ENCODE results near the gene PCNX1.
"Not testable (repeated sequence)": the region's sequence is repeated elsewhere in the genome, so short reads cannot be mapped to it uniquely, and the experiment has no call there.

Gene PCNX1

GRCh38 chr14:70907176-70907995 lies at the start of gene PCNX1:
TSS of gene PCNX1 (plus strand) at chr14:70907459. CDS start at chr14:70907851, 392 bp downstream.
- DNase-seq = peak; percentile 91 to 92

GRCh38 chr14:70857496-70857890 lies 49.8 kb upstream of the PCNX1 start:
- DNase-seq = no peak

GRCh38 chr14:70858641-70859040 lies 48.6 kb upstream of the PCNX1 start:
- DNase-seq = no peak

GRCh38 chr14:70866992-70867391 lies 40.3 kb upstream of the PCNX1 start:
- DNase-seq = not testable (repeated sequence)

GRCh38 chr14:70871001-70871400 lies 36.3 kb upstream of the PCNX1 start:
- no peak for DNase-seq

GRCh38 chr14:70871863-70872677 lies 35.2 kb upstream of the PCNX1 start:
- peak in 1 of 2 donors; percentile 61 for DNase-seq

GRCh38 chr14:70872678-70873020 lies 34.6 kb upstream of the PCNX1 start:
- no peak for DNase-seq

- DNase-seq = peak; percentile 34 to 49
Measured at GRCh38 chr14:70873627-70874026, 33.6 kb upstream of the PCNX1 start.

GRCh38 chr14:70875811-70876460 lies 31.3 kb upstream of the PCNX1 start:
- DNase-seq = not testable (repeated sequence)

GRCh38 chr14:70879448-70879847 lies 27.8 kb upstream of the PCNX1 start:
- DNase-seq = no peak

GRCh38 chr14:70880888-70881287 lies 26.4 kb upstream of the PCNX1 start:
- DNase-seq = not testable (repeated sequence)

GRCh38 chr14:70881549-70882177 lies 25.6 kb upstream of the PCNX1 start:
- DNase-seq = peak; percentile 16 to 30

GRCh38 chr14:70882776-70883492 lies 24.3 kb upstream of the PCNX1 start:
- peak; percentile 28 to 34 for DNase-seq

- no peak for DNase-seq
Measured at GRCh38 chr14:70884595-70885342, 22.5 kb upstream of the PCNX1 start.

- no peak for DNase-seq
Measured at GRCh38 chr14:70885343-70886022, 21.8 kb upstream of the PCNX1 start.

- DNase-seq = peak; percentile 64 to 79
Measured at GRCh38 chr14:70886421-70887206, 20.6 kb upstream of the PCNX1 start.

- DNase-seq = peak in 1 of 2 donors; percentile 36
Measured at GRCh38 chr14:70887207-70887681, 20.0 kb upstream of the PCNX1 start.

- DNase-seq = no peak
Measured at GRCh38 chr14:70887737-70888499, 19.3 kb upstream of the PCNX1 start.

GRCh38 chr14:70888681-70889175 lies 18.5 kb upstream of the PCNX1 start:
- DNase-seq = peak in 1 of 2 donors; percentile 39
